Uterus (tissue), 2 donors: ENCODE data around the gene ATAD3B.

Experiments used
- POLR2A ChIP-seq, 2 donors: fragments of 450-650 bp; IDR thresholded peaks; one replicate each; pipeline ENCODE4 v1.6.1; 2016; ENCODE audit warnings: antibody characterized with exemption in 2 of 2, mild to moderate bottlenecking in 1 of 2, moderate library complexity in 1 of 2
- TF ChIP-seq, protein P1 (sequence below), 4 experiments: fragments of 200-600 bp in 2 of 4; fragments of 450-650 bp in 2 of 4; sonication (generic) in 2 of 4; IDR thresholded peaks; one replicate each; pipeline ENCODE4 v1.5.1; 2016 to 2019; ENCODE audit warnings: antibody characterized with exemption in 4 of 4, mild to moderate bottlenecking in 2 of 4, moderate library complexity in 1 of 4

GRCh38 chr1:1535201-1536018, 63.8 kb downstream of the ATAD3B start:
- TF ChIP-seq, protein P1, sequence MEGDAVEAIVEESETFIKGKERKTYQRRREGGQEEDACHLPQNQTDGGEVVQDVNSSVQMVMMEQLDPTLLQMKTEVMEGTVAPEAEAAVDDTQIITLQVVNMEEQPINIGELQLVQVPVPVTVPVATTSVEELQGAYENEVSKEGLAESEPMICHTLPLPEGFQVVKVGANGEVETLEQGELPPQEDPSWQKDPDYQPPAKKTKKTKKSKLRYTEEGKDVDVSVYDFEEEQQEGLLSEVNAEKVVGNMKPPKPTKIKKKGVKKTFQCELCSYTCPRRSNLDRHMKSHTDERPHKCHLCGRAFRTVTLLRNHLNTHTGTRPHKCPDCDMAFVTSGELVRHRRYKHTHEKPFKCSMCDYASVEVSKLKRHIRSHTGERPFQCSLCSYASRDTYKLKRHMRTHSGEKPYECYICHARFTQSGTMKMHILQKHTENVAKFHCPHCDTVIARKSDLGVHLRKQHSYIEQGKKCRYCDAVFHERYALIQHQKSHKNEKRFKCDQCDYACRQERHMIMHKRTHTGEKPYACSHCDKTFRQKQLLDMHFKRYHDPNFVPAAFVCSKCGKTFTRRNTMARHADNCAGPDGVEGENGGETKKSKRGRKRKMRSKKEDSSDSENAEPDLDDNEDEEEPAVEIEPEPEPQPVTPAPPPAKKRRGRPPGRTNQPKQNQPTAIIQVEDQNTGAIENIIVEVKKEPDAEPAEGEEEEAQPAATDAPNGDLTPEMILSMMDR (IDR thresholded peaks at IDR 0.05), result no peak
- TF ChIP-seq POLR2A (IDR thresholded peaks at IDR 0.05), result no peak
